ENCODE results near the gene WIPF3. TPM values are rescaled to one million over a fixed set of nuclear protein-coding genes. Genes with fewer than 3 reads are reported as not detected.

Gene WIPF3
- total RNA-seq, 1 experiment from 2014 or later = not detected

GRCh38 chr7:29861884-29862283 is 55.6 kb downstream of the WIPF3 start:
- H3K4me1 Mint-ChIP-seq (ENCODE audit: insufficient read depth, unreplicated experiment) = peaks cover 7% of the 10 kb centered on the region
- H3K4me3 Mint-ChIP-seq (ENCODE audit: unreplicated experiment) = no peak overlapping the region
- DNase-seq (ENCODE audit: unreplicated experiment) = no peak
- CTCF ChIA-PET = interaction anchor here (0.5 kb wide), 1 partner anchor 212 kb away, joined by 3 read pairs; no protein-coding TSS in a partner anchor
- intact Hi-C loops (cut with micrococcal nuclease) = no loop called here
- no peaks in the 10 kb centered on the region for H3K27me3 Mint-ChIP-seq (ENCODE audit: insufficient read depth, unreplicated experiment)
- H3K27ac Mint-ChIP-seq (ENCODE audit: low read depth, unreplicated experiment) = no peak overlapping the region
- H3K9me3 Mint-ChIP-seq (ENCODE audit: unreplicated experiment) = no peaks in the 10 kb centered on the region
- no peaks in the 10 kb centered on the region for H3K36me3 Mint-ChIP-seq (ENCODE audit: insufficient read depth, unreplicated experiment)
- no peak for TF ChIP-seq CTCF (IDR thresholded peaks at IDR 0.05; ENCODE audit: unreplicated experiment)
- no TSS peak for BruUV-seq (replicated peaks)
- POLR2A ChIA-PET = no interaction called here

- POLR2A ChIA-PET = interaction anchor here (1.0 to 1.5 kb wide), 2 partner anchors 13 to 116 kb away, joined by 3 read pairs; no protein-coding TSS in a partner anchor
- Mint-ChIP-seq H3K27me3 (ENCODE audit: insufficient read depth, unreplicated experiment) (no peaks in the 10 kb centered on the region), H3K4me3 (ENCODE audit: unreplicated experiment) (no peak overlapping the region), H3K27ac (ENCODE audit: low read depth, unreplicated experiment) (no peak overlapping the region), H3K36me3 (ENCODE audit: insufficient read depth, unreplicated experiment) (no peaks in the 10 kb centered on the region), H3K4me1 (ENCODE audit: insufficient read depth, unreplicated experiment) (peaks cover 7% of the 10 kb centered on the region), H3K9me3 (ENCODE audit: unreplicated experiment) (no peaks in the 10 kb centered on the region)
- CTCF ChIA-PET = interaction anchor here (0.6 to 0.7 kb wide), 3 partner anchors 30 to 312 kb away, joined by 3 to 6 read pairs (median 3); no protein-coding TSS in a partner anchor
- no peak for DNase-seq (ENCODE audit: unreplicated experiment)
- no TSS peak for BruUV-seq (replicated peaks)
- TF ChIP-seq CTCF (IDR thresholded peaks at IDR 0.05; ENCODE audit: unreplicated experiment) = no peak
- intact Hi-C loops (cut with micrococcal nuclease) = no loop called here
Measured at GRCh38 chr7:29864656-29865055, 58.3 kb downstream of the WIPF3 start.

- POLR2A ChIA-PET = no interaction called here
- CTCF ChIA-PET = interaction anchor here (0.6 kb wide), 2 partner anchors 97 to 421 kb away, joined by 3 read pairs; no protein-coding TSS in a partner anchor
- Mint-ChIP-seq H3K36me3 (ENCODE audit: insufficient read depth, unreplicated experiment) (no peaks in the 10 kb centered on the region), H3K27ac (ENCODE audit: low read depth, unreplicated experiment) (no peak overlapping the region), H3K4me1 (ENCODE audit: insufficient read depth, unreplicated experiment) (peaks cover 7% of the 10 kb centered on the region), H3K9me3 (ENCODE audit: unreplicated experiment) (no peaks in the 10 kb centered on the region), H3K4me3 (ENCODE audit: unreplicated experiment) (no peak overlapping the region), H3K27me3 (ENCODE audit: insufficient read depth, unreplicated experiment) (no peaks in the 10 kb centered on the region)
- intact Hi-C loops (cut with micrococcal nuclease) = no loop called here
- no peak for TF ChIP-seq CTCF (IDR thresholded peaks at IDR 0.05; ENCODE audit: unreplicated experiment)
- BruUV-seq (replicated peaks) = no TSS peak
- peak; percentile 94 for DNase-seq (ENCODE audit: unreplicated experiment)
Measured at GRCh38 chr7:29865526-29865925, 59.2 kb downstream of the WIPF3 start.

- BruUV-seq (replicated peaks) = no TSS peak
- Mint-ChIP-seq H3K27me3 (ENCODE audit: insufficient read depth, unreplicated experiment) (no peaks in the 10 kb centered on the region), H3K36me3 (ENCODE audit: insufficient read depth, unreplicated experiment) (no peaks in the 10 kb centered on the region), H3K4me3 (ENCODE audit: unreplicated experiment) (no peak overlapping the region), H3K27ac (ENCODE audit: low read depth, unreplicated experiment) (no peak overlapping the region), H3K4me1 (ENCODE audit: insufficient read depth, unreplicated experiment) (peaks cover 7% of the 10 kb centered on the region), H3K9me3 (ENCODE audit: unreplicated experiment) (no peaks in the 10 kb centered on the region)
- ChIA-PET POLR2A (no interaction called here), CTCF (interaction anchor here (0.7 kb wide), 1 partner anchor 26 kb away, joined by 3 read pairs; no protein-coding TSS in a partner anchor)
- intact Hi-C loops (cut with micrococcal nuclease) = no loop called here
- DNase-seq (ENCODE audit: unreplicated experiment) = peak; percentile 93
- TF ChIP-seq CTCF (IDR thresholded peaks at IDR 0.05; ENCODE audit: unreplicated experiment) = no peak
Measured at GRCh38 chr7:29866490-29866930, 60.2 kb downstream of the WIPF3 start.

Data from MCF 10A (cell line).